ENCODE measurements around the gene TMEM150C. TPM values are rescaled to one million over a fixed set of nuclear protein-coding genes. Genes with fewer than 3 reads are reported as not detected.

Gene TMEM150C
- polyA plus RNA-seq, 1 donor (not counting 4 experiments of a cell fraction or from before 2014, with no cell fraction given): 0.07 TPM

- Histone ChIP-seq H3K9me3 (ENCODE audit: control insufficient read depth, low read depth, low read length) (no peaks in the 10 kb centered on the region), H2AFZ (ENCODE audit: control insufficient read depth, low read length) (no peak overlapping the region), H3K4me3 (ENCODE audit: control insufficient read depth in 2 of 3, extremely low read depth in 1 of 3, insufficient read depth in 2 of 3, low read depth in 1 of 3, low read length in 3 of 3) (no peak overlapping the region), H3K36me3 (ENCODE audit: control insufficient read depth in 2 of 2, extremely low read depth in 1 of 2, insufficient read depth in 2 of 2, low read length in 2 of 2) (peaks cover 0 to 6% of the 10 kb centered on the region in 2 experiments), H3K4me2 (ENCODE audit: control insufficient read depth, extremely low read depth, insufficient read depth, low read depth, low read length) (no peak overlapping the region), H4K20me1 (ENCODE audit: control insufficient read depth, extremely low read depth, insufficient read depth, low read length) (no peaks in the 10 kb centered on the region), H3K9ac (ENCODE audit: control insufficient read depth, extremely low read depth, insufficient read depth, low read length) (no peak overlapping the region), H3K27ac (ENCODE audit: control insufficient read depth, insufficient read depth, low read length) (no peak overlapping the region), H3K9me1 (ENCODE audit: control insufficient read depth, extremely low read depth, insufficient read depth, low read length) (no peaks in the 10 kb centered on the region), H3K27me3 (ENCODE audit: control insufficient read depth, extremely low read depth, insufficient read depth, low read length) (no peaks in the 10 kb centered on the region), H3K4me1 (ENCODE audit: control insufficient read depth, extremely low read depth, insufficient read depth, low read length) (no peaks in the 10 kb centered on the region), H3K79me2 (ENCODE audit: control insufficient read depth, insufficient read depth, low read length) (no peaks in the 10 kb centered on the region)
- dilution Hi-C loops (cut with MboI; ENCODE audit: extremely low pct_ligation_motif_present, low sequenced_read_pairs): no loop called here
- DNase-seq (ENCODE audit: low read depth, low spot score) (no peak), FAIRE-seq (no peak)
- TF ChIP-seq, protein P1, sequence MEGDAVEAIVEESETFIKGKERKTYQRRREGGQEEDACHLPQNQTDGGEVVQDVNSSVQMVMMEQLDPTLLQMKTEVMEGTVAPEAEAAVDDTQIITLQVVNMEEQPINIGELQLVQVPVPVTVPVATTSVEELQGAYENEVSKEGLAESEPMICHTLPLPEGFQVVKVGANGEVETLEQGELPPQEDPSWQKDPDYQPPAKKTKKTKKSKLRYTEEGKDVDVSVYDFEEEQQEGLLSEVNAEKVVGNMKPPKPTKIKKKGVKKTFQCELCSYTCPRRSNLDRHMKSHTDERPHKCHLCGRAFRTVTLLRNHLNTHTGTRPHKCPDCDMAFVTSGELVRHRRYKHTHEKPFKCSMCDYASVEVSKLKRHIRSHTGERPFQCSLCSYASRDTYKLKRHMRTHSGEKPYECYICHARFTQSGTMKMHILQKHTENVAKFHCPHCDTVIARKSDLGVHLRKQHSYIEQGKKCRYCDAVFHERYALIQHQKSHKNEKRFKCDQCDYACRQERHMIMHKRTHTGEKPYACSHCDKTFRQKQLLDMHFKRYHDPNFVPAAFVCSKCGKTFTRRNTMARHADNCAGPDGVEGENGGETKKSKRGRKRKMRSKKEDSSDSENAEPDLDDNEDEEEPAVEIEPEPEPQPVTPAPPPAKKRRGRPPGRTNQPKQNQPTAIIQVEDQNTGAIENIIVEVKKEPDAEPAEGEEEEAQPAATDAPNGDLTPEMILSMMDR (optimal IDR thresholded peaks at IDR 0.05 in 1 of 3, IDR thresholded peaks at IDR 0.05 in 1 of 3, conservative IDR thresholded peaks at IDR 0.05 in 1 of 3; ENCODE audit: extremely low read depth in 1 of 3, insufficient read depth in 2 of 3, low read length in 3 of 3): no peak
- no peak for TF ChIP-seq EZH2 (IDR thresholded peaks at IDR 0.05; ENCODE audit: low read length)
Measured at GRCh38 chr4:82467471-82467870, 94.3 kb downstream of the TMEM150C start.

GRCh38 chr4:82463221-82463620, 98.6 kb downstream of the TMEM150C start:
- Histone ChIP-seq H3K9me3 (ENCODE audit: control insufficient read depth, low read depth, low read length) (no peaks in the 10 kb centered on the region), H3K4me1 (ENCODE audit: control insufficient read depth, extremely low read depth, insufficient read depth, low read length) (no peaks in the 10 kb centered on the region), H4K20me1 (ENCODE audit: control insufficient read depth, extremely low read depth, insufficient read depth, low read length) (no peaks in the 10 kb centered on the region), H3K27me3 (ENCODE audit: control insufficient read depth, extremely low read depth, insufficient read depth, low read length) (no peaks in the 10 kb centered on the region), H2AFZ (ENCODE audit: control insufficient read depth, low read length) (no peak overlapping the region), H3K4me3 (ENCODE audit: control insufficient read depth in 2 of 3, extremely low read depth in 1 of 3, insufficient read depth in 2 of 3, low read depth in 1 of 3, low read length in 3 of 3) (no peak overlapping the region), H3K9me1 (ENCODE audit: control insufficient read depth, extremely low read depth, insufficient read depth, low read length) (no peaks in the 10 kb centered on the region), H3K4me2 (ENCODE audit: control insufficient read depth, extremely low read depth, insufficient read depth, low read depth, low read length) (no peak overlapping the region), H3K9ac (ENCODE audit: control insufficient read depth, extremely low read depth, insufficient read depth, low read length) (no peak overlapping the region), H3K79me2 (ENCODE audit: control insufficient read depth, insufficient read depth, low read length) (no peaks in the 10 kb centered on the region), H3K27ac (ENCODE audit: control insufficient read depth, insufficient read depth, low read length) (no peak overlapping the region), H3K36me3 (ENCODE audit: control insufficient read depth in 2 of 2, extremely low read depth in 1 of 2, insufficient read depth in 2 of 2, low read length in 2 of 2) (peaks cover 6 to 16% of the 10 kb centered on the region in 2 experiments)
- dilution Hi-C loops (cut with MboI; ENCODE audit: extremely low pct_ligation_motif_present, low sequenced_read_pairs): no loop called here
- no peak for DNase-seq (ENCODE audit: low read depth, low spot score)
- FAIRE-seq: no peak
- TF ChIP-seq, protein P1 (optimal IDR thresholded peaks at IDR 0.05 in 1 of 3, IDR thresholded peaks at IDR 0.05 in 1 of 3, conservative IDR thresholded peaks at IDR 0.05 in 1 of 3; ENCODE audit: extremely low read depth in 1 of 3, insufficient read depth in 2 of 3, low read length in 3 of 3): no peak
- no peak for TF ChIP-seq EZH2 (IDR thresholded peaks at IDR 0.05; ENCODE audit: low read length)
